PC-3 (cell line): ENCODE results near the gene FBLN1. TPM values are rescaled to one million over a fixed set of nuclear protein-coding genes. Genes with fewer than 3 reads are reported as not detected.

Source experiments
- ATAC-seq: fragments of 200-7000 bp; cut with Tn5 transposase; 2 replicates; pipeline ENCODE4 v1.9.1; 2020; ENCODE audit warnings: mild to moderate bottlenecking, moderate library complexity
- BruUV-seq: library from RNA; stranded (reverse); fragments of 400-500 nt; replicated peaks from 2 replicates; lab custom pipeline; 2021; lab: Mats Ljungman, UMichigan
- CTCF ChIA-PET: fragments of 300-600 bp; sonication (Branson Sonifier 250); formaldehyde crosslinking; loops from one replicate; lab custom pipeline; 2022; ENCODE audit warnings: antibody characterized with exemption; lab: Charles Lee
- POLR2A ChIA-PET: fragments of 300-600 bp; sonication (Branson Sonifier 250); formaldehyde crosslinking; loops from one replicate; lab custom pipeline; 2022; ENCODE audit warnings: antibody characterized with exemption; ENCODE audit not compliant: unreplicated experiment; lab: Charles Lee
- DNase-seq: peaks from one replicate; pipeline ENCODE4 v3.0.0-alpha.2; 2015
- H2AFZ ChIP-seq: fragments of 300-600 bp; sonication (generic); 2 replicates; pipeline ENCODE4 v1.6.0; 2016; ENCODE audit warnings: antibody characterized with exemption, low read length
- H3F3A ChIP-seq: fragments of 300-600 bp; sonication (generic); one replicate; pipeline ENCODE4 v1.6.0; 2017; ENCODE audit warnings: antibody characterized with exemption, low read length, control low read depth, mild to moderate bottlenecking; ENCODE audit not compliant: unreplicated experiment
- H3K27ac ChIP-seq: fragments of 300-600 bp; sonication (generic); 2 replicates; pipeline ENCODE4 v1.5.1; 2016; ENCODE audit warnings: mild to moderate bottlenecking, low read length
- H3K27me3 ChIP-seq: fragments of 300-600 bp; sonication (generic); 2 replicates; pipeline ENCODE4 v1.6.1; 2016; ENCODE audit warnings: low read length, mixed read lengths
- H3K36me3 ChIP-seq: fragments of 300-600 bp; sonication (generic); 2 replicates; pipeline ENCODE4 v1.6.1; 2016; ENCODE audit warnings: low read depth, mixed run types, low read length, mixed read lengths
- H3K4me1 ChIP-seq: fragments of 300-600 bp; sonication (generic); 2 replicates; pipeline ENCODE4 v1.5.1; 2016; ENCODE audit warnings: low read length; ENCODE audit not compliant: insufficient read depth
- H3K4me2 ChIP-seq: fragments of 300-600 bp; sonication (generic); 2 replicates; pipeline ENCODE4 v1.6.0; 2016; ENCODE audit warnings: low read length
- H3K4me3 ChIP-seq: fragments of 300-600 bp; sonication (generic); 2 replicates; pipeline ENCODE4 v1.5.1; 2016; ENCODE audit warnings: mild to moderate bottlenecking, low read length, mixed read lengths
- H3K79me2 ChIP-seq: fragments of 300-600 bp; sonication (generic); 2 replicates; pipeline ENCODE4 v1.6.1; 2017; ENCODE audit warnings: low read length, mixed read lengths
- H3K9ac ChIP-seq: fragments of 300-600 bp; sonication (generic); 2 replicates; pipeline ENCODE4 v1.6.0; 2016; ENCODE audit warnings: mild to moderate bottlenecking, low read length
- H3K9me2 ChIP-seq: fragments of 300-600 bp; sonication (generic); replicated peaks from 2 replicates; pipeline ENCODE4 v1.6.1; 2016; ENCODE audit warnings: mixed run types, low read length, mixed read lengths
- H3K9me3 ChIP-seq: fragments of 300-600 bp; sonication (generic); 2 replicates; pipeline ENCODE4 v1.6.1; 2016; ENCODE audit warnings: low read length, mixed read lengths
- H4K20me1 ChIP-seq: fragments of 300-600 bp; sonication (generic); 2 replicates; pipeline ENCODE4 v1.6.1; 2016; ENCODE audit warnings: low read length, mixed read lengths
- CTCF ChIP-seq: fragments of 300-600 bp; sonication (generic); conservative IDR thresholded peaks from 2 replicates; pipeline ENCODE4 v1.5.1; 2017; ENCODE audit warnings: antibody characterized with exemption, low read depth, mild to moderate bottlenecking, low read length
- EZH2 ChIP-seq: fragments of 300-600 bp; sonication (generic); IDR thresholded peaks from one replicate; pipeline ENCODE4 v1.6.1; 2017; ENCODE audit warnings: antibody characterized with exemption, mild to moderate bottlenecking, low read length; ENCODE audit not compliant: unreplicated experiment
- EZH2phosphoT487 ChIP-seq: fragments of 300-600 bp; sonication (generic); IDR thresholded peaks from 2 replicates; pipeline ENCODE4 v1.6.1; 2018; ENCODE audit warnings: mild to moderate bottlenecking, antibody characterized with exemption, low read length, borderline replicate concordance
- intact Hi-C: fragments of 100-400 bp; cut with micrococcal nuclease; formaldehyde crosslinking; loops from 2 replicates; pipeline ENCODE4 v1.9.0; 2023
- total RNA-seq: library from RNA; depleted of rRNA; stranded (reverse); fragments of >200 nt; gene quantifications from 2 replicates; pipeline ENCODE4 v1.2.3, GENCODE V29; 2014

The FBLN1 gene
- total RNA-seq, 1 experiment from 2014 or later = 13.4 TPM

DNA sequence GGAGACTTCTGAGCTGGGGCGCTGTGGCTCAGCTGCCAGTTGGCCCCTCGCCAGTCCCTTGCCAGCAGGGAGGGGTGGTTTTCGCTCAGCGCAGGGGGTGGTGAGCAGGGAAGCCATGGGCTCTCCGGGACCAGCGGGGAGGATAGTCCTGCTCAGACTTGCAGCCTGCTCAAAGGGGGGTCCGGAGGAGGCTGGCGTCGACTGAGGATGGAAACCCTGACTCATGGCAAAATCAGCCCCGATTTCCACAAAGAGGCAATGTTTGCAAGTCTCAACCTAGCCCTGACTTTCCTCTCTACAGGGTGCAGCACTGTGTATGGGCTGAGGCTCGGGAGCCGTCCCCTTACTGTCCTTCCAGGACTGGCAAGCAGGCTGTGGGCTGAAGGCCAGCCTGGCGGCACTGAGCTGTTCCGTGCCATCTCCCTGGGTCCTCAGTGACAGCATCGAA, 35.1 kb downstream of the FBLN1 start:
- TF ChIP-seq EZH2phosphoT487 = no peak
- TF ChIP-seq EZH2 = no peak
- TF ChIP-seq CTCF = no peak
- intact Hi-C loops = no loop called here
- Histone ChIP-seq H3K79me2 (no peaks in the 10 kb centered on the region), H3K9me2 (no peaks in the 10 kb centered on the region), H3K4me1 (no peaks in the 10 kb centered on the region), H3K27ac (no peak overlapping the region), H3K4me2 (no peak overlapping the region), H3K36me3 (no peaks in the 10 kb centered on the region), H3F3A (no peaks in the 10 kb centered on the region), H2AFZ (no peak overlapping the region), H3K4me3 (no peak overlapping the region), H4K20me1 (no peaks in the 10 kb centered on the region), H3K9me3 (no peaks in the 10 kb centered on the region), H3K27me3 (no peaks in the 10 kb centered on the region), H3K9ac (no peak overlapping the region)
- CTCF ChIA-PET = no interaction called here
- ATAC-seq (no peak), DNase-seq (no peak)
- no TSS peak for BruUV-seq
- POLR2A ChIA-PET = no interaction called here

DNA sequence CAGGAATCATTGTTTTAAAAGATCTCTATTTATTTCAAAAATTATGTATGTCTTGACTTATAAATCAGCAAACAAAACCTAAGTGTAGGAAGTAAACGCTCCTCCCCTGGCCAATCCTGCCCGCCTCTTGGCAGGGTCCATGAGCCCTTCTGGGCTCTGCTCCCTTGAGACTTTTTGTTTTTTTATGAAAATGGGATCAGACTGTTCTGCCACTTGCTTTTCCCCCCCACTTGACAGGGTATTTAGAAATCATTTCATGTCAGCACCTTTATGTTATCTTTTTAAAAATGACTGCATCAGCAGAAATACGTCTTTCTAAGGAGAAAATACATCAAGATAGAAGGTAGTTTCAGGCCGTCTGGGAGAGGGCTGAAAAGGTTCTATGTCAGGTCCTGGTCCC, 35.6 kb downstream of the FBLN1 start:
- no peaks in the 10 kb centered on the region for H3K9me2 ChIP-seq
- no peak for DNase-seq
- no peaks in the 10 kb centered on the region for H3K4me1 ChIP-seq
- H2AFZ ChIP-seq = no peak overlapping the region
- H3K27me3 ChIP-seq = no peaks in the 10 kb centered on the region
- no peaks in the 10 kb centered on the region for H3K36me3 ChIP-seq
- no peak overlapping the region for H3K4me3 ChIP-seq
- H3K9me3 ChIP-seq = no peaks in the 10 kb centered on the region
- H3F3A ChIP-seq = no peaks in the 10 kb centered on the region
- ChIA-PET CTCF (no interaction called here), POLR2A (no interaction called here)
- no peaks in the 10 kb centered on the region for H3K79me2 ChIP-seq
- intact Hi-C loops = no loop called here
- no peak overlapping the region for H3K4me2 ChIP-seq
- no TSS peak for BruUV-seq
- no peak for TF ChIP-seq CTCF
- TF ChIP-seq EZH2phosphoT487 = no peak
- no peak for TF ChIP-seq EZH2
- no peaks in the 10 kb centered on the region for H4K20me1 ChIP-seq
- no peak for ATAC-seq
- H3K27ac ChIP-seq = no peak overlapping the region
- H3K9ac ChIP-seq = no peak overlapping the region

DNA sequence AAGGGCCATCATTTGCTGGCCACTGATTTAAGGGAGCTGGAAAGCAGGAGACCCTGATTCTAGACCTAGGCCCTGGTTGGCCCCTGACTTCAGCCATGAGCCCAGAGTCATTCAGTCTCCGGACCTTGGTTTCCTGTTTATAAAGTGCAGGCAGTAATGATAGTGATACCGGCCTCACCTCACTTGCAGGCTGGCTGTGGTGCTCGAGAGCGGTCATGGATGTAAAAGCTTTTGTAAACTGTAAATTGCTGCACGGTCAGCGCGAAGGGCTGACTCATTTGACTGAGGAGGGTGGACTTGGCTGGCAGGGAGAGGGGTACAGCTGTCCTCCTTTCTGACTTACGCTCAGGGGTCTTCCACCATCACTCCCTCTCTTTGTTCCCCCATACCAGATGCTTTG, 37.4 kb downstream of the FBLN1 start:
- H2AFZ ChIP-seq = no peak overlapping the region
- no peak for ATAC-seq
- CTCF ChIA-PET = no interaction called here

More for the DNA sequence above, 37.4 kb downstream of the FBLN1 start:
- POLR2A ChIA-PET = no interaction called here
- Histone ChIP-seq H3K9ac (no peak overlapping the region), H3K9me2 (no peaks in the 10 kb centered on the region), H3K79me2 (no peaks in the 10 kb centered on the region), H3K4me3 (no peak overlapping the region), H3K9me3 (no peaks in the 10 kb centered on the region), H3F3A (no peaks in the 10 kb centered on the region), H3K27me3 (no peaks in the 10 kb centered on the region), H3K4me2 (no peak overlapping the region), H3K36me3 (no peaks in the 10 kb centered on the region), H3K27ac (no peak overlapping the region), H4K20me1 (no peaks in the 10 kb centered on the region), H3K4me1 (no peaks in the 10 kb centered on the region)
- intact Hi-C loops = no loop called here
- BruUV-seq = no TSS peak
- TF ChIP-seq EZH2 = no peak
- no peak for TF ChIP-seq CTCF
- no peak for TF ChIP-seq EZH2phosphoT487
- DNase-seq = no peak
